GM19467 (cell line): Measurements from ENCODE around the gene SAPCD2.

ENCODE experiments used
- ATAC-seq: cut with Tn5 transposase; IDR thresholded peaks from one replicate; pipeline ENCODE4 v1.9.1; 2021; ENCODE audit warnings: mild to moderate bottlenecking, moderate library complexity; ENCODE audit not compliant: unreplicated experiment

Gene SAPCD2

DNA sequence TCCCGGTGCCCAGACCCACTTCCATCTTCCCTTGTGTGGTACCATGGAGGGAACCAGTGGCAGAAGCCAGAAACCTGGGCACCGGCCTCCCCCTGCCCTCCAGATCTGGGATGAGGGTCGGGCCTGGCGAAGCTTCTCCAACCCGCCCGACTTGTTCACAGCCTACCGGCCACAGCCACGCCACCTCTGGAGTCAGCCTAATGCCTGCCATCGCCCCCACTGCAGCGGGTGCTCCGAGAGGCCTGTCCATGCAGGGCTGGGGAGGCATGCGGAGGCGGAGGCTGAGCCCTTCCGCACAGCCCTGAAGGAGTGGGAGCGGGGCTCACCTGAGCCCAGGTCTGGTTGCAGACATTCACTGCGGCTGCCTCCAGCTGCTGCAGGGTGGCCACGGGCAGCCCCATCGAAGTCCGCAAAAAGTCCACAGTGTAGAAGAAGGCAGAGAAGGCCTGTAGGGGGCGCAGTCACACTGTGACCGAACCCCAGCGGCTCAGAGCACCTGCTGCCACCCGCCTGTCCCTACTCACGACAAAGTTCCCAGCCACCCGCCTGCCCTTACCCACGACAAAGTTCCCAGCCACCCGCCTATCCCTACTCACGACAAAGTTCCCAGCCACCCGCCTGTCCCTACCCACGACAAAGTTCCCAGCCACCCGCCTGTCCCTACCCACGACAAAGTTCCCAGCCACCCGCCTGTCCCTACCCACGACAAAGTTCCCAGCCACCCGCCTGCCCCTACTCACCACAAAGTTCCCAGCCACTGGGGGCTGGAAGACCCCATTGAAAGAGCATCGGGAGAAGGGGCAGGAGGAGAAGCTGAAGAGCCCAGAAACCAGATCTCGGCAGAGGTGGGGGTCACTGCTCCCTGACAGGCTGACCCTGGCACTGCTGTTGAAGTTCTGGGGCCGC lies 20.6 kb downstream of the SAPCD2 start:
- ATAC-seq: no peak

GRCh38 chr9:137048655-137049543 lies 21.5 kb downstream of the SAPCD2 start:
- no peak for ATAC-seq

GRCh38 chr9:137046088-137046787 lies 24.1 kb downstream of the SAPCD2 start, which contains the start of gene NPDC1:
TSS of gene NPDC1 (minus strand) at chr9:137046177. CDS start at chr9:137045989, 188 bp downstream.
- ATAC-seq: no peak

GRCh38 chr9:137045294-137046087 lies 24.9 kb downstream of the SAPCD2 start:
- ATAC-seq: no peak

GRCh38 chr9:137044502-137045177 lies 25.7 kb downstream of the SAPCD2 start:
- ATAC-seq: no peak

DNA sequence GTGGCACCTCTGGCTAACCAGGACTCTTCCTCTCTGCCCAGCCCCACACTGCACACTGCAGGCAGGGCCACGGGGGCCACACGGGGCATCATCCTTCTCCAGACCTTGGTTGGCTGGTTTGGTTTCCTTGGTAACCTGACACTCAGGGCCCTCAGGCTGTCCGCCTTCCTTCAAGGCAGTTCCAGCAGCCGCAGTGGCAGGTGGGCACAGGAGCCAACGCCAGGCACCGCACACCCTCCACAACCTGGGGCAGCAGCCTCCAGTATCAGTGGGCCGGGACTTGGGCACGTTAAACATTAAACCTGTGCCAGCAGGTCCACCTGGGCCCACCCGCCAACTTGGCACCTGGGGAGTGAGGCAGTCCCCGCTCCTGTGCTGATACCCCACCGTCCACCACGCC lies 26.3 kb downstream of the SAPCD2 start:
- ATAC-seq: no peak

GRCh38 chr9:137042751-137043727 lies 27.3 kb downstream of the SAPCD2 start:
- no peak for ATAC-seq

- ATAC-seq: no peak
Observed at GRCh38 chr9:137041124-137041523, 29.2 kb downstream of the SAPCD2 start.

- no peak for ATAC-seq
Observed at GRCh38 chr9:137040568-137040967, 29.8 kb downstream of the SAPCD2 start.

GRCh38 chr9:137039611-137040366 lies 30.6 kb downstream of the SAPCD2 start:
- ATAC-seq: no peak

DNA sequence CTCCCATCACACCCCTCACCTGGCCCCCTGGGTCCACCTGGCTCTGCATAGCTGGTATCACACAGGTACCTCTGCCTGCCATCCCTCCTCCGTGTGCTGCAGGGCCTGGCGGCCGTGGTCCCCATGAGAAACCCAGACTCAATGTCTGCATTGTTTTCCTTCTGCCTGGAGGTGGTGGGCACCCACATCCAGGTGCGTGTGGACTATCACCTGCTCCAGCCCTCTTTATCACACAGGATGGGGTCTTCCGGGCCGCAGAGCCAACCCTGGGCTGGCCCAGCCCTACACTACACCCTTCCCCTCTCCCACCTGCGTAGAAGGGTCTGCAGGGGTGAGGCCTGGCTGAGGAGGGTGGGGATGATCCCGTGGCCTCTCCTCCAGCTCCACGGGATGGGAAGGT lies 31.4 kb downstream of the SAPCD2 start:
- no peak for ATAC-seq

DNA sequence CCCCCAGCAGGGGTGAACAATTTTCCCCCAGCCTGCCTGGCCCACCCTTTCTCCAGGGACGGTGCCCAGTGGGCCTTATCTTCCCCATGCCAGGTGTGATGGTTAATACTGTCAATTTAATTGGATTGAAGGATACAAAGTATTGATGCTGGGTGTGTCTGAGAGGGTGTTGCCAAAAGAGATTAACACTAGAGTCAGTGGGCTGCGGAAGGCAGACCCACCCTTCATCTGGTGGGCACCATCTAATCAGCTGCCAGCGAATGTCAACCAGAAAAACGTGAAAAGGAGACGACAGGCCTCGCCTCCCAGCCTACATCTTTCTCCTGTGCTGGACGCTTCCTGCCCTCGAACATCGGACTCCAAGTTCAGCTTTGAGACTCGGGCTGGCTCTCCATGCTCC lies 32.9 kb downstream of the SAPCD2 start:
- ATAC-seq: no peak

- no peak for ATAC-seq
Observed at GRCh38 chr9:137037035-137037434, 33.3 kb downstream of the SAPCD2 start.

- ATAC-seq: no peak
Observed at GRCh38 chr9:137035937-137036336, 34.4 kb downstream of the SAPCD2 start.

- no peak for ATAC-seq
Observed at GRCh38 chr9:137035507-137035834, 34.9 kb downstream of the SAPCD2 start.

DNA sequence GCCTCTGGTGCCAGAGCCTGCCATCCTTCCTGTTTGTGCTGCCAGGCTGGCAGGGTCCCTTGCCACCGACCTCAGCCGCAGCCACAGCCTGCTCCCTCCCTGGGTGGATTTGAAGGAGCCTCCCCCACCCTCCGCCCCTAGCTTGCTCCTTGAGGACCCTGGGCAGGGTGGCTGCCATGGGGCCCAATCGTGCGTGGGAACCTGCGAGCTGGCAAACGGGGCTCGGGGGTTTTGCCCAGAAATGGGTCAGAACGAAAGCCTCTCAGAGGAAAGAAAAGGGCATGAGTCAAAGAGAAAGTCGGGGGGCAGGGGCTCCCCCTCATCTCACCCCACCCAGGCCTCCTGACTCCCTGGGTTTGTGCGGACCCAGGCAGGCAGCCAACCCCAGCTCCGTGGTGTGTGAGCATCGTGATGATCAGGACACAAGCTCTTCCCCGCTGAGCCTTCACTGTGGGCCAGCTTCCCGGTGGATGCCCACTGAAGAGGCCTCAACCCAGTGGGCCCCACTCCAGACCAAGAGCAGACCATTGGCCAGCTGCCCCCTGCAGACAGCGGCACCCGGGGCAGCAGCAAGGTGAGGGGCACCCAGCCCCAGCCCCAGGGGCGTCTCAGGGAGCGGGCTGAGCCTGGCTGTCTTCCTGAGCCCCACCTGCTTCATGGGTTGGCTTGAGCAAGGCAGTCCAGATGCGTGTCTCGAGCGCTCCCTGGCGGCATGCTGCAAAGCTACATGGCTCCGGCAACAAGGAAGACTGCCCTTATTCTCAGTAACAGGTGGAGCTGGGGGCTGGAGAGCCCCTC lies 35.4 kb downstream of the SAPCD2 start:
- ATAC-seq: no peak

- ATAC-seq: no peak
Observed at GRCh38 chr9:137034039-137034708, 36.2 kb downstream of the SAPCD2 start.
